ENCODE data around the gene HMOX1.

HMOX1 gene

GRCh38 chr22:35418731-35419130 is 37.8 kb downstream of the HMOX1 start:
- no peak overlapping the region for H3K4me3 Mint-ChIP-seq
- no peaks in the 10 kb centered on the region for H3K4me1 Mint-ChIP-seq (ENCODE audit: low read depth)
- H3K9me3 Mint-ChIP-seq, result no peaks in the 10 kb centered on the region
- no peaks in the 10 kb centered on the region for H3K27me3 Mint-ChIP-seq
- DNase-seq, result no peak
- no peak overlapping the region for H3K27ac Mint-ChIP-seq
- peaks cover 98% of the 10 kb centered on the region for H3K36me3 Mint-ChIP-seq (ENCODE audit: low read depth)

DNA sequence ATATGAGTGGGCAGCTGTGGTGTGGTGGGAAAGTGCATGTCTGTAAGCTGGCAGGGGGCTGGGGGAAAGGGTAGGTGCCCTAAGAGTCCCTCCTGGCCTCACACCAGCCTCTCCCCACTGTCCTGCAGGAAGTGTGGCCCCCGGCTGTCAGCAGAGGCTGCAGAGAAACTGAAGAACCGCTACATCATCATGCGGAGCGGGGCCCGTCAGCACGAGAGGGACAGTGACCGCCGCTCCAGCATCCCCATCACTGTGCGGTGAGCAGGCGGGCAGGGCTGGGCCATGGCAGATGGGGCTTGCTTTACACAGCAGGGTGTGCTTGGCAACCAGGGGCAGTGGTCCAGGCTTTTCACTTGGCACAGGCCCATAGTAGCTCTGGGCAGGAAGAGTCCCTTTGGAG is 38.9 kb downstream of the HMOX1 start:
- Mint-ChIP-seq H3K27me3 (no peaks in the 10 kb centered on the region), H3K9me3 (no peaks in the 10 kb centered on the region), H3K27ac (no peak overlapping the region), H3K36me3 (ENCODE audit: low read depth) (peaks cover 99% of the 10 kb centered on the region), H3K4me3 (no peak overlapping the region), H3K4me1 (ENCODE audit: low read depth) (no peaks in the 10 kb centered on the region)
- DNase-seq, result no peak

DNA sequence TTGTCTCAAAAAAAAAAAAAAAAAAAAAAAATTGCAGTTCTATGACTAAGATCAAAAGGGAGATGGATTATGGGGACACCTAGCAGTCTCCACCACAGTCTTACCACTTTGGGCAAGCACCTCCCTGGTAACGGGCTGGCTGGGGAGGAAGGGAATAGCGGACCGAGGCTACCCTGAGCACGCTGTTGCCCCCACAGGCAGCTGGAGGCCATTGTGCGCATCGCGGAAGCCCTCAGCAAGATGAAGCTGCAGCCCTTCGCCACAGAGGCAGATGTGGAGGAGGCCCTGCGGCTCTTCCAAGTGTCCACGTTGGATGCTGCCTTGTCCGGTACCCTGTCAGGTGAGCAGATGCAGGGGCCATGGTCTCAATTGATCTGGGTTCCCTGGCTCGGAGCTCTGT is 40.2 kb downstream of the HMOX1 start:
- no peaks in the 10 kb centered on the region for H3K9me3 Mint-ChIP-seq
- H3K36me3 Mint-ChIP-seq (ENCODE audit: low read depth), result peaks cover 98% of the 10 kb centered on the region
- no peaks in the 10 kb centered on the region for H3K27me3 Mint-ChIP-seq
- no peak overlapping the region for H3K27ac Mint-ChIP-seq
- no peaks in the 10 kb centered on the region for H3K4me1 Mint-ChIP-seq (ENCODE audit: low read depth)
- no peak overlapping the region for H3K4me3 Mint-ChIP-seq
- no peak for DNase-seq

GRCh38 chr22:35422145-35422544 is 41.2 kb downstream of the HMOX1 start:
- Mint-ChIP-seq H3K9me3 (no peaks in the 10 kb centered on the region), H3K27me3 (no peaks in the 10 kb centered on the region), H3K4me1 (ENCODE audit: low read depth) (no peaks in the 10 kb centered on the region), H3K27ac (peak overlapping the region; percentile 1), H3K36me3 (ENCODE audit: low read depth) (peaks cover 98% of the 10 kb centered on the region), H3K4me3 (no peak overlapping the region)
- no peak for DNase-seq

GRCh38 chr22:35422936-35423335 is 42.0 kb downstream of the HMOX1 start:
- no peaks in the 10 kb centered on the region for H3K27me3 Mint-ChIP-seq
- DNase-seq, result no peak
- no peaks in the 10 kb centered on the region for H3K4me1 Mint-ChIP-seq (ENCODE audit: low read depth)
- peaks cover 97% of the 10 kb centered on the region for H3K36me3 Mint-ChIP-seq (ENCODE audit: low read depth)
- no peaks in the 10 kb centered on the region for H3K9me3 Mint-ChIP-seq
- peak overlapping the region; percentile 40 for H3K27ac Mint-ChIP-seq
- H3K4me3 Mint-ChIP-seq, result no peak overlapping the region

DNA sequence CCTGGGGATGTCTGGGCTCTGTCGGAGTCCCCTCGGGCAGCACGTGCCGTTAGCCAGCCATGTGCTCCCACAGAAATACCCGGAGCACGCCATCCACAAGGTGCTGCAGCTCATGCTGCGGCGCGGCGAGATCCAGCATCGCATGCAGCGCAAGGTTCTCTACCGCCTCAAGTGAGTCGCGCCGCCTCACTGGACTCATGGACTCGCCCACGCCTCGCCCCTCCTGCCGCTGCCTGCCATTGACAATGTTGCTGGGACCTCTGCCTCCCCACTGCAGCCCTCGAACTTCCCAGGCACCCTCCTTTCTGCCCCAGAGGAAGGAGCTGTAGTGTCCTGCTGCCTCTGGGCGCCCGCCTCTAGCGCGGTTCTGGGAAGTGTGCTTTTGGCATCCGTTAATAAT is 43.2 kb downstream of the HMOX1 start:
- Mint-ChIP-seq H3K4me1 (ENCODE audit: low read depth) (no peaks in the 10 kb centered on the region), H3K9me3 (no peaks in the 10 kb centered on the region), H3K4me3 (no peak overlapping the region), H3K36me3 (ENCODE audit: low read depth) (peaks cover 95% of the 10 kb centered on the region), H3K27ac (no peak overlapping the region), H3K27me3 (no peaks in the 10 kb centered on the region)
- no peak for DNase-seq

DNA sequence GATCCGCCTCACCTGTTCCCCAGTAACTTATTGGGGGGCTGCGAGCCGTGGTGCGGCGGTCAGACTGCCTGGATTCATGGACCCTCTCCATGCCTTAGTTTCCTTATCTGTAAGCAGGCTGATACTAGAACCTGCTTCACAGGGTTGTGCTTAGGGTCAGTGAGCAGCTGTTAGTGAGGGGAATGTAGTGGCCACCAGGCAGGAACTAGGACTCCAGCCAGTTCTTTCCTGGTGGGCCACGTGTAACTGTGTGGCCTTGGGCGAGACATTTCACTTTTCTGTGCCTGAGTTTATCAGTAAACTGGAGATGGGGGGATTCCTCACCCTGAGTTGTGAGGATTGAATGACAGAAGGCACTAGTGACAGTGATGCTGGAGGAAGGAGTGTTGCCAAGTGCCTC is 43.9 kb downstream of the HMOX1 start:
- H3K36me3 Mint-ChIP-seq (ENCODE audit: low read depth), result peaks cover 94% of the 10 kb centered on the region
- H3K27ac Mint-ChIP-seq, result peak overlapping the region; percentile 4
- no peaks in the 10 kb centered on the region for H3K4me1 Mint-ChIP-seq (ENCODE audit: low read depth)
- no peak overlapping the region for H3K4me3 Mint-ChIP-seq
- no peaks in the 10 kb centered on the region for H3K27me3 Mint-ChIP-seq
- no peak for DNase-seq
- H3K9me3 Mint-ChIP-seq, result no peaks in the 10 kb centered on the region

- Mint-ChIP-seq H3K27me3 (no peaks in the 10 kb centered on the region), H3K9me3 (no peaks in the 10 kb centered on the region), H3K36me3 (ENCODE audit: low read depth) (peaks cover 94% of the 10 kb centered on the region), H3K27ac (peak overlapping the region; percentile 38), H3K4me1 (ENCODE audit: low read depth) (no peaks in the 10 kb centered on the region), H3K4me3 (no peak overlapping the region)
- DNase-seq, result no peak
Measured at GRCh38 chr22:35425546-35425945, 44.6 kb downstream of the HMOX1 start.

DNA sequence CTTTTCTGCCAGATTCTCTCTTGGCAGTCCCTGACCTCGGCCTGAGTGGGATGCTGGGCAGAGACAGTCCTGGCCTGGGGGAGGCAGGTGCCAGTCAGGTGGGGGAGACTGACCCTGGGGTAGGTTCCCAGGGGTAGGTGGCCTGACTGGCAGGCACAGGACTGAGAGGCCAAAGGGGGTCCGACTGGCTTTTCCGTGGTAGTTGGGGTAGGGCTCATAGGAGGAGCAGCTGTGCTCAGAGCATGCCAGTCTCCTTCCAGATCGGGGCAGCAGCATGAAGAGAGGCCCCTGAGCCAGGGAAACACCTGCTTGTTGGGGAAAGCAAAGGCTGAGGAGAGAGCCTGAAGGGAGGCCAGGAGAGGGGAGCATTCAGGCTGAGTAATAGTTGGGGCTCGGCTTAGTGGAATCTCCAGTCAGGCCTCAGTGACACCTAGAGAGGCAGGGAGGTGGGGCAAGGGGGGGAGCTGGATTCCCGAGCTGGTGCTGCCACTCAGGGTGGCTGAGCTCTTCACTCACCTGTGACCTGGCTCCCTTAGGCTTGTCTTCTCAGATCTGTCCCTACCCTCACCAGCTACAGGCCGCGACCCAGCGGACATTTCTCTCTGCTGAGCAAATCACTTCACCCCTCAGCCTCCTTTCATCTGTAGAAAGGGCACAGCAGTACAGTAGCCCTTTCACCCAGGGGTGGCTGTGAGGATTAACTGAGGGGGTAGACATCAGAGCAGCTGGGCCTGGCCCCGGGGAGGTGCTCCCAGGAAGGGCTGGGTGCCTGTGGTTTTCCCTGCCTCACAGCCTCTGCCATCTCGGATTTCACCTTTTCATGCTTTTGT is 45.3 kb downstream of the HMOX1 start:
- Mint-ChIP-seq H3K27me3 (no peaks in the 10 kb centered on the region), H3K36me3 (ENCODE audit: low read depth) (peaks cover 94% of the 10 kb centered on the region), H3K27ac (peak overlapping the region; percentile 59), H3K9me3 (no peaks in the 10 kb centered on the region), H3K4me1 (ENCODE audit: low read depth) (no peaks in the 10 kb centered on the region), H3K4me3 (no peak overlapping the region)
- no peak for DNase-seq

DNA sequence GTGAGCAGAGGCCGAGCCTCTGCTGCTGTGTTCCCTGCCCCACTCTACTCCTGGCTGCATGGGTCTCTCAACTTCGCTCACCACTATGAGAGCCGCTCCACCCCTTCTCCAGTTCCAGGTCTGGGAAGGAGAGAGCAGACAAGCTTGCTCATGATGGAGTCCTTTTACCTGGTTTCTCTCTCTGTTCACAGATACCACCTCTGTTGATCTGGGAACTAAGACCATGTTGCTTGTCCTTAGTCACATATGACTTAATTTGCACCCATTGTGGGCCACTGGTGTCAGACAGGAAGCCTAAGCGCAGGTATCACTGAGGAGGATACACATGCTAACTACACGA is 45.9 kb downstream of the HMOX1 start:
- Mint-ChIP-seq H3K27ac (peak overlapping the region; percentile 59), H3K27me3 (no peaks in the 10 kb centered on the region), H3K9me3 (no peaks in the 10 kb centered on the region), H3K4me1 (ENCODE audit: low read depth) (no peaks in the 10 kb centered on the region), H3K4me3 (no peak overlapping the region), H3K36me3 (ENCODE audit: low read depth) (peaks cover 94% of the 10 kb centered on the region)
- DNase-seq, result no peak

DNA sequence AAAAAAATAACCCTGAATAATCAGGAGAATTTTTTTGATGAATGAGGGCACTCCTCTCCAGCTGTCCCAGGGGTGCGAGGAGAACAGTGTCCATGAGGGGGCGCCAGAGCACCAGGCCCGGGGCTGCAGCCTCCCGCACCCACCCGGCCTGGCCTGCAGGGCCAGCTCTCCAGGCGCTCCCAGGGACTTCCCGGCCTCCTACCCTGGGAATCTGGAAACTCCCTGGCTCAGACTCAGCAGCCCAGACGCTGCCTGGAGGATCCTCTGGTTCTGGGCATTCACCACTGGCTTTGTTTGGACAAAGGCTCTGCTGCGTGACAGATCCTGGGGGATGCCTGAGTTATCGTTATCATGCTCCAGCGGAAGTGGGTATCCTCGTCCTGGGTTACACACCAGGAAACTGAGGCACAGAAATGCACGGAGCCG is 50.0 kb downstream of the HMOX1 start:
- no peak overlapping the region for H3K4me3 Mint-ChIP-seq
- no peaks in the 10 kb centered on the region for H3K4me1 Mint-ChIP-seq (ENCODE audit: low read depth)
- no peaks in the 10 kb centered on the region for H3K9me3 Mint-ChIP-seq
- no peaks in the 10 kb centered on the region for H3K27me3 Mint-ChIP-seq
- H3K27ac Mint-ChIP-seq, result no peak overlapping the region
- DNase-seq, result peak; percentile 80
- peaks cover 94% of the 10 kb centered on the region for H3K36me3 Mint-ChIP-seq (ENCODE audit: low read depth)

DNA sequence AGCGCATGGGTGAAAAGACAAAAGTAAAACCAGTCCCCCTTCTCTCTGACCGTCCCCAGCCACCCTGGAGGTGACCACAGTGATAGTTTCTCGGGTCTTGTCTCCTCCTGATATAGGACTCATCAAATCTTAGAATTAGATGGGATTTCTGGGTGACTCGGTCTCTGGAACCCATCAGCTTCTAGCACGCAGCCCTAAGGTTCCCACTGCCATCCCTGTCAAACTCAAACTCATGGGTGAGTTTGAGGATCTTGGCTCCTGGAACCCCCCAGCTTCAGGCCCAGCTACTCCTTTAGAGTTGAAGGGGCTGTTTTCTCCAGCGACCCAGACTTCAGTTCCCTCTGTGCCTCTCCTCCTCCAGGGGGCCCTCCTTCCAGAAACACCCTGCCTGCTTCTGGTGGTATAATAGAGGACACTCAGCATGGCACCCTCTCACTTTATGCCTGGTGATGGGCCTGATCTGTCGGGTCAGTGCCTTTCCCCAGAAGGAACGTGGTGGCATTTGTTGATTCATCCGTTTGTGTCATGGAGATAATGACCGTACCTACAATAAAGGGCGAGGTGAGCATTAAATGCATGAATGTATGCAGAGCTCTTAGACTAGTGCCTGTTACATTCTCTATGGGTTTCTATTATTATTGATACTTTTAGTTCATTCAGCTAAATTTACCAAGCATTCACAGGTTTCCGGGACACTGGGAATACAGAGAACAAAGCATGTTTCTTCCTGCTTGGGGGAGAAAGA is 50.8 kb downstream of the HMOX1 start:
- no peaks in the 10 kb centered on the region for H3K9me3 Mint-ChIP-seq
- H3K27ac Mint-ChIP-seq, result no peak overlapping the region
- peaks cover 92% of the 10 kb centered on the region for H3K36me3 Mint-ChIP-seq (ENCODE audit: low read depth)
- no peaks in the 10 kb centered on the region for H3K4me1 Mint-ChIP-seq (ENCODE audit: low read depth)
- H3K27me3 Mint-ChIP-seq, result no peaks in the 10 kb centered on the region
- H3K4me3 Mint-ChIP-seq, result no peak overlapping the region
- DNase-seq, result no peak

GRCh38 chr22:35432228-35432905 is 51.5 kb downstream of the HMOX1 start:
- DNase-seq, result no peak
- Mint-ChIP-seq H3K9me3 (no peaks in the 10 kb centered on the region), H3K27me3 (no peaks in the 10 kb centered on the region), H3K4me1 (ENCODE audit: low read depth) (no peaks in the 10 kb centered on the region), H3K27ac (peak overlapping the region; percentile 18), H3K36me3 (ENCODE audit: low read depth) (peaks cover 92% of the 10 kb centered on the region), H3K4me3 (no peak overlapping the region)

DNA sequence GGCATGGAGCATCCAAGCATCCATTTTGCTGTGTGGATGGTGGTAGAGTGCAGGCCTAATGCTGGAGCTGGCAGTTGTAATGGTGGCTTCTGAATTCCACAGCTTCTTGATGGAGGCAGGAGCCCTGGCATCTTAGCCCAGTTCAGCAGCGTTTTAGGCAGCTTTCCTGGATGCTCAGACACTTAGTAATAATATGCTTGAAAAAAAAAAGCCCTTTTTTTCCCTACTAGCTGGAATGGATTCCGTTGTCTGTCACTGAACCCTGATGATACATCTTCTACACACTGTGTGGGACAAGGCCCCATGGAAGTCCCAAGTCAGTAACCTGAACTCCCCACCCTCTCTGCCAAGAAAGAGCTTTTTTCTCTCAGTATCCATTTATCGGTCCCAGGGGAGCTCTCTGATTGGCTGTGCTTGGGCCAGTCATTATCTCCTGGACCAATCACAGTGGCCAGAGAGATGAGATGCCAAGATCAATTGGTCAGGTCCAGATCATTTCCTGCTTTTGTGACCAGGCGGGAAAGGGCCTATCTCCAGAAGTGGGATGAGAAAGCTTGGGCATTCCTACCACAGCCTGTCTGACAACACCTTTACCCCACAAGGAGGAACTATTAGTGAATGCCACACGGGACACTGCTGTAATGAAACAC is 53.3 kb downstream of the HMOX1 start:
- DNase-seq, result no peak
- no peak overlapping the region for H3K4me3 Mint-ChIP-seq
- H3K36me3 Mint-ChIP-seq (ENCODE audit: low read depth), result peaks cover 89% of the 10 kb centered on the region
- no peaks in the 10 kb centered on the region for H3K4me1 Mint-ChIP-seq (ENCODE audit: low read depth)
- no peaks in the 10 kb centered on the region for H3K9me3 Mint-ChIP-seq
- peak overlapping the region; percentile 18 for H3K27ac Mint-ChIP-seq
- no peaks in the 10 kb centered on the region for H3K27me3 Mint-ChIP-seq

Measured in activated T-cell treated with anti-CD3 and anti-CD28 coated beads, Interleukin-2, amount 50 U/mL, for 24 hours (primary cell).